DMS153 treated with DMSO at 0.1 percent for 48 hours (cell line): Measurements from ENCODE around the gene UBC.
"Not testable (repeated sequence)": the region's sequence is repeated elsewhere in the genome, so short reads cannot be mapped to it uniquely, and the experiment has no call there.

ENCODE experiments used
- DNase-seq: peaks from one replicate; lab custom pipeline; 2025; ENCODE audit not compliant: unreplicated experiment; lab: John Stamatoyannopoulos, UW

The UBC gene

GRCh38 chr12:124931528-124931927, 17.1 kb upstream of the UBC start:
- DNase-seq = not testable (repeated sequence)

- DNase-seq = no peak
Observed at GRCh38 chr12:124930586-124930985, 16.1 kb upstream of the UBC start.

GRCh38 chr12:124929649-124930419, 15.4 kb upstream of the UBC start:
- DNase-seq = no peak

- DNase-seq = no peak
Observed at GRCh38 chr12:124928912-124929530, 14.6 kb upstream of the UBC start.

GRCh38 chr12:124928095-124928911, 13.9 kb upstream of the UBC start:
- no peak for DNase-seq

- no peak for DNase-seq
Observed at GRCh38 chr12:124927201-124928094, 13.0 kb upstream of the UBC start.

- not testable (repeated sequence) for DNase-seq
Observed at GRCh38 chr12:124925782-124926181, 11.3 kb upstream of the UBC start.

GRCh38 chr12:124925117-124925516, 10.7 kb upstream of the UBC start:
- no peak for DNase-seq

- DNase-seq = no peak
Observed at GRCh38 chr12:124923905-124924734, 9.7 kb upstream of the UBC start.

GRCh38 chr12:124921200-124922031, 7.0 kb upstream of the UBC start:
- no peak for DNase-seq

GRCh38 chr12:124920353-124920935, 6.0 kb upstream of the UBC start:
- no peak for DNase-seq

- DNase-seq = no peak
Observed at GRCh38 chr12:124919521-124920352, 5.3 kb upstream of the UBC start.

GRCh38 chr12:124918622-124918988, 4.2 kb upstream of the UBC start:
- DNase-seq = not testable (repeated sequence)

GRCh38 chr12:124917841-124918621, 3.6 kb upstream of the UBC start:
- DNase-seq = no peak

- no peak for DNase-seq
Observed at GRCh38 chr12:124917135-124917840, 2.8 kb upstream of the UBC start.

- no peak for DNase-seq
Observed at GRCh38 chr12:124916374-124917134, 2.1 kb upstream of the UBC start.
